EH (cell line): ENCODE data around the gene ZNF483.
"Not testable (repeated sequence)": the region's sequence is repeated elsewhere in the genome, so short reads cannot be mapped to it uniquely, and the experiment has no call there.

Source experiments
- DNase-seq: peaks from one replicate; pipeline ENCODE4 v3.0.0-alpha.2; 2015; ENCODE audit warnings: low read depth

Gene ZNF483

DNA sequence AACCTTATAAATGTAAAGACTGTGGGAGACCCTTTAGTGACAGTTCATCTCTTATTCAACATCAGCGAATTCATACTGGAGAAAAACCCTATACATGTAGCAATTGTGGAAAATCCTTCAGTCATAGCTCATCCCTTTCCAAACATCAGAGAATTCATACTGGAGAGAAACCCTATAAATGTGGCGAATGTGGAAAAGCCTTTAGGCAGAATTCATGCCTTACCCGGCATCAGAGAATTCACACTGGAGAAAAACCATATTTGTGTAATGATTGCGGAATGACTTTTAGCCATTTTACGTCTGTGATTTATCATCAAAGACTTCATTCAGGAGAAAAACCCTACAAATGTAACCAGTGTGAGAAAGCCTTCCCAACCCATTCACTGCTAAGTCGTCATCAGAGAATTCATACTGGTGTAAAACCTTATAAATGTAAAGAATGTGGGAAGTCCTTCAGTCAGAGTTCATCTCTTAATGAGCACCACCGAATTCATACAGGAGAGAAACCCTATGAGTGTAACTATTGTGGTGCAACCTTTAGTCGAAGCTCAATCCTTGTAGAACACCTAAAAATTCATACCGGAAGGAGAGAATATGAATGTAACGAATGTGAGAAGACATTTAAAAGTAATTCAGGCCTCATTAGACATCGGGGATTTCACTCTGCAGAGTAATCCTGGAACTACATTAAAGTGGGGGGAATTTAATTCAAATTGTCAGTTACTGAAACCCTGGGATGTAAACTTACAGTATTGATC, 17.7 kb downstream of the ZNF483 start:
- no peak for DNase-seq

GRCh38 chr9:111548623-111549022, 23.6 kb downstream of the ZNF483 start:
- DNase-seq = no peak

GRCh38 chr9:111555425-111555824, 30.4 kb downstream of the ZNF483 start:
- not testable (repeated sequence) for DNase-seq

- DNase-seq = peak; percentile 39
Observed at GRCh38 chr9:111559000-111559610, 34.1 kb downstream of the ZNF483 start.

- DNase-seq = no peak
Observed at GRCh38 chr9:111561165-111561719, 36.3 kb downstream of the ZNF483 start.

GRCh38 chr9:111566234-111566633, 41.3 kb downstream of the ZNF483 start:
- DNase-seq = peak; percentile 13

GRCh38 chr9:111568127-111568526, 43.1 kb downstream of the ZNF483 start:
- DNase-seq = not testable (repeated sequence)

GRCh38 chr9:111572950-111573604, 48.1 kb downstream of the ZNF483 start:
- DNase-seq = peak; percentile 89

DNA sequence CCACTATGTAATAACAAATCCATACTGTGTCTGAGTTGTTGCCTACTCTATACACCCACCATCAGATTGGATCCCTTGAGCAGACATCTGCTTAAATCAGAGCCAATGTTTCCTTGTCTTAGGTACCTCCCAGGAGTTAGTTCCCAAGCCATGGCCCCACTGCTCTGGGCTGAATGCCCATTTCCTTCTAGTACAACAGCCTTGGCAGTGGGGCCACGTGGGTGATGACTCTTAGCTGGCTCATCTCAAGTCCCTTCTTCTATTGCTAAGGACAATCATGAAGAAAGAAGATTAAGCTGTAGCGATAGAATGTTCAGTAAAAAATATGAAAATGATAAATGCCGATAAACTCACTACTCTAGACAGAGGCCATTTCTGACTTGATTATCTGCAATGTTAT, 57.9 kb downstream of the ZNF483 start:
- DNase-seq = peak; percentile 29

DNA sequence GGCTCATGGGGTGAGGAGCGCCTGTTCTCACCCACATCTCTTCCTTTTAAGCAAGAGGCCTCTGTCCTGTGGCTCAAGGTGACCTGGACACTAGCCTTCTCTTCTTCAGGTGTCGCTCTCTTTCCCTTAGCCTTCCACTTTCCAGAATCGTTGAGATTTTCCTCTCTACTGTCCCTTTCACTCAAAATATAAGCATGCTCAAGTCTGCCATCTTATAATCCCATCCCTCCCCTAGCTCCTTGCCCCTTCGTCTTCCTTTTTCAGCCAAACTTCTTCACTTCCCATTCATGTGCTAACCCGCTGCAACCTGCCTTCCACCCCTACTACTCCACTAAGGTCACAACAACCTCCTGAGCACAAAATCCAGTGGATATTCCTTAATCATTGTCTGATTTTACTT, 61.4 kb downstream of the ZNF483 start:
- no peak for DNase-seq

DNA sequence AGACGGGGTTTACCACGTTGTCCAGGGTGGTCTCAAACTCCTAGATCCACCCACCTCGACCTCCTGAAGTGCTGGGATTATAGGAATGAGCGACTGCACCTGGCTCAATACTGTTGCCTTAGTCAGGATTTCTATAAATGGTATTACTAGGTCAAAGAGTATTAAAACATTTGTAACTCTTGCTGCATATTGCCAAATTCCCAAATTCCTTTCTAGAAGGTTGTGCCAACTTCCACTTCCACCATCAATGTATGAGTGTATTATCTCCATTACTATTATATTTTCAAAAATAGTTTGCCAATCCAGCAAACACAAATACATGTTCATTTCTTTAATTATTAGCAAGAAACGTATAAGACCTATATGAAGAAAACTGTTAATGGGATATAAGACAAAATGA, 63.9 kb downstream of the ZNF483 start:
- peak; percentile 1 for DNase-seq

- peak; percentile 65 for DNase-seq
Observed at GRCh38 chr9:111597852-111598732, 73.1 kb downstream of the ZNF483 start.

- peak; percentile 53 for DNase-seq
Observed at GRCh38 chr9:111598733-111599091, 73.7 kb downstream of the ZNF483 start.

DNA sequence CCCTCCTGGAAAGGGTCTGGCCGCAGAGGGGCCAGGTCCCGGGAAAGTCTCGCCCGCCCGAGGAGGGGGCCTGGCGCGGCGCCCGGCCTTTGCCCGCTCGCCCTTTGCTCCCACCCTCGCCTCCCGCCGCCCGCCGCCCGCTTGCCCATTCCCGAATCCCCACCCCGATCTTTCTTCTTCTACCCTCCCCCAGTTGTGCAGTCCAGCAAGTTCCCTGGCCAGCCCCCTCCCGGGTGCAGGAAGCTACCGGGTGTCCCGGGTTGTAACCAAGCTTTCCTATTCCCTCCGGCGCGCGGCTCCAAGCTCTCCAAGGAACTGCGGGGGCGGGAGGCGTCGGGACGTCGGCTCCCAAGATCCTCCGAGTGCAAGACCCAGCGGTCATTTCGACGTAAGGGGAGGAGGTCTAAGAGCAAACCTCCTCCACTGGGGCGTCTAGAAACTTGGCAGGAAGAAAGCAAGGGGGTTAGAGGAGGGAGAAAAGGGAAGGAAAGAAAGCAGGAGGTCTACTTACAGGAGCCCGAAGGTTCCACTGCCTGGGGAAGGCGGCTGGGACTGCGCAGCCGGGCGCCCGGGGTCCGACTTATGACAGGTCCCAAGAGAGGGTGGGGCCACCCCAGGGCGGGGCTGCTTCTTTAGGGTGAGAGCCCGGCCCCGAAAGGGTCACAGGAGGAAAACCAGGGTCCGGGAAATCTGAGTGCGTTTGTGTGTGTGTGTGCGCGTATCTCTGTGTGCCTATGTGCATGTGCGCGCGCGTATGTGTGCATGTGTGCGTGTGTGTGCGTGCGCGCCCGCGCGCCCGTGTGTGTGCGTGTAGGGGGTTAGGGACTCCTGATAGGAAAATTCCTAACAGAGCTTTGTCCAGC, 74.3 kb downstream of the ZNF483 start, which contains the start of gene PTGR1:
PTGR1 (minus strand) TSS at position 556 of the 863 bp plus-strand sequence. CDS start 2,225 bp downstream, outside the sequence.
- peak; percentile 90 for DNase-seq

GRCh38 chr9:111599955-111600343, 75.0 kb downstream of the ZNF483 start:
- no peak for DNase-seq

GRCh38 chr9:111601237-111602018, 76.4 kb downstream of the ZNF483 start:
- peak; percentile 60 for DNase-seq

DNA sequence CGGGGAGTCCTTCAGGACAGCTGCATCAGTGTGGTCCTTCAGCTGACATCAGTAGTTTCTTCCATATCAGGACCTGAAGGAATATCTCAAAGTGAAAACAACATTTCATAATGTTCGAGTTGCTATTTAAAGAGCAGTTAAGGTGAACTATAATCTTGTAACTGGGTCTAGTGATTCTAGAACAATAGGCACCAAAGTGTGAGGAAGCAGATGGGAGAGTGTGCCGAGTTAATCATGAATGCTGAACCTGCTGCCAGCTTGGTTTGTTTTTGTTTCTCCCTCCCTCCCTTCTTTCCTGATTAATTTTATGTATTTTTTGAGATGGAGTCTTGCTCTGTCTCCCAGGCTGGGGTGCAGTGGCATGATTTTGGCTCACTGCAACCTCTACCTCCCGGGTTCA, 78.1 kb downstream of the ZNF483 start:
- DNase-seq = no peak

DNA sequence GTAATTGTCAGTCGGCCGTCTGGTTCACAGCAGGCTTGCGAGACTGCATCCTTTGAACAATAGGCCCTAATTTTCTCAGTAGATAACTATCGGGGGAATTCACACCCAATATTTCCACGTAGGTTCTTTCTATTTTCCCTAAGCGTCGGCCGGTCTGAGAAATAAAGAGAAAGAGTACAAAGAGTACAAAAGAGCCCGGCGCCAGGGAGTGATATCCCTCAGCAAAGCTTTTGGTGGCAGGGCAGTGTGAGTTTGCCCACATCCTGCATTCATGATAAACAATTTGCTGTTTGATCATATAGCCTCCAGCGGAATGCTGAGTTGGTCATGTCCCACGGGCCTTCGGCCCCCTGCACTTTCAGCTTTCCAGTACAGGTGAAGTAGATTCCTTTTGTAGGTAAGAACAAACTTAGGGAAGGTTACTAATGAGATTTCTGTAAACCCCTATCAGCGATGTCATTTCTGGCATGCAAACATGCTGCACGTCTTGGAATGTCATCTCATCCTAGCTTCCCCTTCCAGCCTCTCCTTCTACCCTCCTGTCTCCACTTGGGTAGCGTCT, 79.2 kb downstream of the ZNF483 start:
- no peak for DNase-seq

DNA sequence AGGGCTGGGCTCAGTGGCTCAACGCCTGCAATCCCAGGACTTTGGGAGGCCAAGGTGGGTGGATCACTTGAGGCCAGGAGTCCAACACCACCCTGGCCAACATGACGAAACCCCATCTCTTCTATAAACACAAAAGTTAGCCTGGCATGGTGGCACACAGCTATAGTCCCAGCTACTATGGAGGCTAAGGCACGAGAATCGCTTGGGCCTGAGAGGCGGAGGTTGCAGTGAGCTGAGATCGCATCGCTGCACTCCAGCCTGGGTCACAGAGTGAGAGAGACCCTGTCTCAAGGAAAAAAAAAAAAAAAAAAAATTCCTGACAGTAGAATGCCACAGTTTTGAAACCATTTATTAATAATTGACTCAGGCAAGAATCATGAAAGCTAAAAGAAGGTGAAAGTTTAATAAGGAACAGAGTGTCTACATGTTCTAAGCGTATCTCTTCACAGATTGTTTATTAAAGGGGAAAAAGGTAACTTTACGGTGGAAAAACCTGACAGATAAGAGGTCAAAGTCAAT, 80.1 kb downstream of the ZNF483 start:
- DNase-seq = no peak
